ENCODE measurements around the gene TAGLN2. TPM values are rescaled to one million over a fixed set of nuclear protein-coding genes. Genes with fewer than 3 reads are reported as not detected.

Gene TAGLN2
- total and polyA plus RNA-seq, 9 donors = 84.2 to 251 (median 201) TPM

DNA sequence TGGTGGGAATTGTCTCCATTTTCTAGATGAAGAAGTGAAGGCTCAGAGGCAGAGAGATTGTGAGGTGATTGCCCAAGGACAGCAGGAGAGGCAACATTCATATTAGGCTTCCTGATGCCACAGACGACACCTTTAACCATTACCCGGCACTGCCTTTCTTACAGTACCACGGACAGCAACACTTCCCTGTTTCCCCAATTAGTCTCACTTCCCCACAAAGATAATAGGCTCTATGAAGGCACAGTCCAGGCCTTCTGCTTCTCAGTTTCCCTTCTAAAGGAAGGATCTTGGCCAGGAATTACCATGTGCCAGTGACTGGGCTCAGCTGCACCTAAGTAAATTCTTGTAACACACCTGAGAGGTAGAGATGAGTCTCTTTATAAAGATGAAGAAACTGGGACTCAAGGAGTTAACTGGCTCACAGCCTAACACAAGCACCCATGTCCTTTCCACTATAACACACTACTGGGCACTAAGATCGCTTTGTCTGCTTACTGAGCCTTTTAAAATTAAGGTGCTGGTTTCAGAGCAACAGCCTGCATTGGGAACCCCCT, 10.5 kb upstream of the TAGLN2 start:
- H3K27ac ChIP-seq (ENCODE audit: low read length) = no peak overlapping the region
- H3K36me3 ChIP-seq (ENCODE audit: control insufficient read depth, insufficient read depth, low read length) = no peaks in the 10 kb centered on the region
- peaks cover 5% of the 10 kb centered on the region for H3K27me3 ChIP-seq (ENCODE audit: control insufficient read depth, insufficient read depth, low read length)
- H3K4me3 ChIP-seq (ENCODE audit: low read length) = no peak overlapping the region
- H3K9me3 ChIP-seq (replicated peaks; ENCODE audit: control insufficient read depth, low read depth, low read length) = no peaks in the 10 kb centered on the region
- H3K4me1 ChIP-seq (ENCODE audit: control insufficient read depth, insufficient read depth, low read length) = peaks cover 6% of the 10 kb centered on the region
- WGBS (ENCODE audit: insufficient coverage) = 80% methylated on average over 1 of the region's 4 CpGs
- DNase-seq = no peak

DNA sequence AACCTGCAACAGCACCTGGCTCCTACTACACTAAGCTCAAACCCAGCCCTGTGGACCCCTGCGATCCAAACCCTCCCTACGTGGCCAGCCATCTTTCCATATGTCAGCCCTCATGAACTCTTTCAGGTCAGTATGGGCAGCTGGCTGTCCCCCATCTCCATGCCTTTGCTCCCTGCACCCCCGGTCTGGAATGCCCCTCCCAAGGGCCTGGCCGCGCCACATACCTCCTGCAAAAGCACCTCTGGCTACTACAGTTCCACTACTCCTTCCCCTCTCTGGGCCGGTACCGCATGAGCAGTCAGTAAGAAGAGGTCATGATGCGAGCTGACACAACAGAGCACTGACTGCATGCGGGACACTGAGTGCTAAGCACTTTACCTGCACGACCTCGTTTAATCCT, 10.0 kb upstream of the TAGLN2 start:
- H3K27ac ChIP-seq (ENCODE audit: low read length) = no peak overlapping the region
- DNase-seq = no peak
- peaks cover 5% of the 10 kb centered on the region for H3K27me3 ChIP-seq (ENCODE audit: control insufficient read depth, insufficient read depth, low read length)
- H3K9me3 ChIP-seq (replicated peaks; ENCODE audit: control insufficient read depth, low read depth, low read length) = no peaks in the 10 kb centered on the region
- WGBS (ENCODE audit: insufficient coverage) = 86% methylated on average over 9 of the region's 11 CpGs
- H3K4me3 ChIP-seq (ENCODE audit: low read length) = no peak overlapping the region
- no peaks in the 10 kb centered on the region for H3K36me3 ChIP-seq (ENCODE audit: control insufficient read depth, insufficient read depth, low read length)
- peaks cover 6% of the 10 kb centered on the region for H3K4me1 ChIP-seq (ENCODE audit: control insufficient read depth, insufficient read depth, low read length)

DNA sequence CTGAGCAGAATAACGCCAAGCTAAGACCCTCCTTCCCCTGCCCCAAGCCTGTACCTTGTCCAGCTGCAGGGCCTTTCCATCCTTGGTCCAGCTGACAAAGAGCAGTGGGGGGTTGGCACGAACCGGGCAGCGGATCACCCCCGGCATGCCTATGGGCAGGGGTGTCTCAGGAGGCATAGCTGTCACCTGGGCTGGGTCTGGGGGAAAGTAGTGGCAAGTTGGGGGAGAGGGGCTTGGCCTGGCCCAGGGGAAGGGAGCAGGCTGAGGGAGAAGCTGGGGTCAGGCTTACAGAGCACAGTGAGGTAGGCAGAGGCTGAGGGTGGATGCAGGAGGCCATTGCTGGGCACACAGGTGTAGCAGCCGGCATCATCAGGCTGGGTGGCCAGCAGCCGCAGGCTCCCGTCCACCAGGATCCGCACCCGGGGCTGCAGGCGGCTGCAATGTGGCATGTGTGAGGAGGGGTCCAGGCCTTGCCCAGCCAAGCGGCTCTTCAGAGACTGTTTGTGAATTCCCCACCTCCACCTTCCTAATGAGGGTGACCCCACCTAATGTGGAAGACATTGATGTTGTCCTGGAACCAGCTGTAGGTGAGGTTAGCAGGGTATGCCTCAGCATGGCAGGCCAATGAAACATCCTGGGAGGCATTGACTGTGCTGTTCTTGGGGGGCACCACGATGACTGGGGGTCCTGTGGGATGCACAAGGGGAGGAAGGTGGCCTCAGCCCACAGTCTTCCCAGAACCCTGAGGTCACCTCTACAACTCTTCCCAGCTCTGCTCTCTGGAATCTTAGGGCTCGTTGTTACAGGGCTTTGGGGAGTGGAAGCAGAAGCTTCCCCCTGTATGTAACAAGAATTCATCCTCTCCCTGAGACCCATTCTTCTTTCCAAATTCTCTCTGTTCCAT, 9.1 kb upstream of the TAGLN2 start:
- no peak overlapping the region for H3K4me3 ChIP-seq (ENCODE audit: low read length)
- no peak overlapping the region for H3K27ac ChIP-seq (ENCODE audit: low read length)
- no peaks in the 10 kb centered on the region for H3K9me3 ChIP-seq (replicated peaks; ENCODE audit: control insufficient read depth, low read depth, low read length)
- no peaks in the 10 kb centered on the region for H3K36me3 ChIP-seq (ENCODE audit: control insufficient read depth, insufficient read depth, low read length)
- peaks cover 5% of the 10 kb centered on the region for H3K27me3 ChIP-seq (ENCODE audit: control insufficient read depth, insufficient read depth, low read length)
- 78% methylated on average over 6 of the region's 14 CpGs for WGBS (ENCODE audit: insufficient coverage)
- no peak for DNase-seq
- peaks cover 6% of the 10 kb centered on the region for H3K4me1 ChIP-seq (ENCODE audit: control insufficient read depth, insufficient read depth, low read length)

DNA sequence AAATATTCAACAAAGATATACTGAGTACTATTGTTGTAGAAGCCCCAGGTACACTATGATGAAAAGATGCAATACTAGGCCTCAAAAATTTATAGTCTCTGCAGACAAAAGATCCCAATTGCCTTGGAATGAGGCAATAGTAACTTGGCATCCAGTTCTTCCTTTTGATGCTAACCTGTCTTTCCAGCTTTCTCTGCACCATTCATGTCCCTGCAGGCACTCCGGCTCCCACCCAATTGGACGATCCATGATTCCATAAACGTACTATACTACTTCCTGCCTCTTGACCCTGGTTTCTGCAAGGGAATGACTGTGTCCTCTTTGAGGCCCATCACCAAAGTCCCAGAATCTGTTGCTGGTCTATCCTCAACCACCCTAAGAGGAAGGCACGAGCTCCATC, 8.0 kb upstream of the TAGLN2 start:
- DNase-seq = no peak
- 64% methylated on average over 4 of the region's 4 CpGs for WGBS (ENCODE audit: insufficient coverage)
- Histone ChIP-seq H3K4me3 (ENCODE audit: low read length) (no peak overlapping the region), H3K36me3 (ENCODE audit: control insufficient read depth, insufficient read depth, low read length) (no peaks in the 10 kb centered on the region), H3K27ac (ENCODE audit: low read length) (no peak overlapping the region), H3K9me3 (replicated peaks; ENCODE audit: control insufficient read depth, low read depth, low read length) (no peaks in the 10 kb centered on the region), H3K4me1 (ENCODE audit: control insufficient read depth, insufficient read depth, low read length) (peaks cover 6% of the 10 kb centered on the region), H3K27me3 (ENCODE audit: control insufficient read depth, insufficient read depth, low read length) (peaks cover 5% of the 10 kb centered on the region)

DNA sequence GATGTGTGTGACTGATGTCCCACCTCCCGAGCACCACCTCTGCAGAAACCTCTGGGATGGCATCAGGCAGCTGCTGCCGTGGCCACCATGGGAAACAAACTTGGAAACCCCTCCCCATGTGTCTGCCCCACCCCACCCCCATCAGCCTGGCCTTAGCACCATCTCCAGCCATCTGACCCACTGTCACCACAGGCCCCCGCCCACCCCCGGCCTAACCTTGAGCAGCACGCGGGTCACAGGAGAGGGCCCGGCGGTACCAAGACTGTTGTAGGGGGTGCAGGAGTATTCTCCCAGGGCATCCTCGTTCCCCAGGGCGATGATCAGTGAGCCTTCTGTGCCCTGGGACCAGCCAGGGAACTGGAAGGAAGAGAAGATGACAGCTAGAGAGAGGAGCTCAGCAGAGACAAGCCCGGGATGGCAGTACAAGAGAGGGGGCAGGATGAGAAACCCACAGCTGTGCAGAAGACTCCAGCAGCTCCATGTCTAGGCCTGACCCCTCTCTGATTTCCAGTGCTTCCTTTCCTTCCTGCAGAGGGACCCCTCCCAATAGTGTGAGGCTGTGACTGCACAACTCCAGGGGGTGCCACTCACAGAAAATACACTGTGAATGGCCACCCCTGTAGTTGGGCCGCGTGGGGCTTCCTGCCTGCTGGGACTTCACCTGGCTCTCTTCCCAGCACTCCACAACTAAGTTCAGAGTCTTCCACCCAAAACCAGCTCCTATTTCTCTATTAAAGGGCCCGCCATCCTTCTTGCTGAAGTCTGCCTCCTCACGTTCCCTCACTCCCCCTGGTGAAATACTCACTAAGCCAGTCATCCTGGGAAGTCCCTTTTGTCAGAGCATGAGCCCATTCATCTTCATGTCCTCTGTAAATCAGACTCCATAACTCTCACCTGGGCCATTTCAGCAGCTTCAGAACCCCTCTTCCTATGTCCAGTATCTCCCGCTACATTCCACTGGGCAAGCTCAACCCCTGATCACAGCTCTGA, 7.3 kb upstream of the TAGLN2 start:
- peaks cover 2% of the 10 kb centered on the region for H3K27me3 ChIP-seq (ENCODE audit: control insufficient read depth, insufficient read depth, low read length)
- H3K9me3 ChIP-seq (replicated peaks; ENCODE audit: control insufficient read depth, low read depth, low read length) = no peaks in the 10 kb centered on the region
- no peak overlapping the region for H3K4me3 ChIP-seq (ENCODE audit: low read length)
- 51% methylated on average over 6 of the region's 16 CpGs for WGBS (ENCODE audit: insufficient coverage)
- H3K36me3 ChIP-seq (ENCODE audit: control insufficient read depth, insufficient read depth, low read length) = no peaks in the 10 kb centered on the region
- no peak overlapping the region for H3K27ac ChIP-seq (ENCODE audit: low read length)
- no peak for DNase-seq
- peaks cover 5% of the 10 kb centered on the region for H3K4me1 ChIP-seq (ENCODE audit: control insufficient read depth, insufficient read depth, low read length)

DNA sequence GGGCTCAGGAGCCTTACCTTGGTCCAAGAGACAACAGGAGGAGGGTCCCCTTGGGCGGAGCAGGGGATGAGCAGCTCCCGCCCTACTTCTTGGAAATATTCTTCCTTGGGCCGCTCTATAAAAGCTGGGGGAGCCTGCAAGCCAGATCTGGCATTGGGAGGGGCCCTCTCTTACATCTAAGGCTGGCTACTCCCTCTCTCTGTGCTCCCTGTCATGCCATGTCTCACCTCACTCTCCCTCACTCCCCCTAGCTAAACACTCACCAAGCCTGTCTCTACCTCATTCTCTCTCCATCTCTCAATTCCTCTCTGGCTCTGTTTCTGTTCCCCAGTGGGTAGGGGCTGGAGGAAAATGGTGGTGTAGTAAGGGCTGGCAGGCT, 6.5 kb upstream of the TAGLN2 start:
- Histone ChIP-seq H3K36me3 (ENCODE audit: control insufficient read depth, insufficient read depth, low read length) (no peaks in the 10 kb centered on the region), H3K4me1 (ENCODE audit: control insufficient read depth, insufficient read depth, low read length) (peaks cover 3% of the 10 kb centered on the region), H3K4me3 (ENCODE audit: low read length) (no peak overlapping the region), H3K27ac (ENCODE audit: low read length) (no peak overlapping the region), H3K27me3 (ENCODE audit: control insufficient read depth, insufficient read depth, low read length) (peaks cover 2% of the 10 kb centered on the region), H3K9me3 (replicated peaks; ENCODE audit: control insufficient read depth, low read depth, low read length) (no peaks in the 10 kb centered on the region)
- WGBS (ENCODE audit: insufficient coverage) = 89% methylated on average over 3 of the region's 3 CpGs
- DNase-seq = no peak

DNA sequence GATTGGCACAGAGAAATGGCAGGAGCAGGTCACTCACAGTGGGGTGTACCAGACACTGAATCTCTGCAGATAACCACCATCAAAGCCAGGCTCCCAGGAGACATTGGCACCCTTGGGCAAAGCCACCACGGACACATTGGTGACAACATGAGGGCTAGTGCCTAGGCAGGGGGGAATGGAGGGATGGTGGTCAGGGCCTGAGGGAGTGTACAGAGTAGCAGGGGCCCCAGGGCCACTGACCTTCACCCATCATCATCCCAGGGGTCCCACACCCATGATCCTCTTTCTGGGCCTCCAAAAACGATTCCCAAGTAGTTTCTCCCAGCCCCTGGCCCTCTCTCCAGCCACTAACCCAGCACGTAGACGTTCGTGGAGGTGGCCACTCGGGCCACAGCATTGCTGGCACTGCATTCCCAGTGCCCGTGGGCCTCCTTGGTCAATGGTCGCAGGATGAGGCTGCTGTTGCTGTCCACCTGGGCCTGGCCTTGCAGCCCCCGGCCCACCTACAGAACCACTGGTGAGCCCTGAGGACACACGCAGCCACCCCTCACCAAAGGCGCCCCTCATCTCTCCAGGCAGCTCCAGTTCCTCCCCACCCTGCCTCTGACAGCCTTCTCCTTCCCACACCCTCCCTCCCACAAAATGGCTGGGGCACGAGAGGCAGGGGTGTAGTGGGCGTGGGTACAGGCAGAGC, 5.9 kb upstream of the TAGLN2 start:
- 84% methylated on average over 11 of the region's 13 CpGs for WGBS (ENCODE audit: insufficient coverage)
- Histone ChIP-seq H3K4me3 (ENCODE audit: low read length) (no peak overlapping the region), H3K4me1 (ENCODE audit: control insufficient read depth, insufficient read depth, low read length) (peaks cover 3% of the 10 kb centered on the region), H3K36me3 (ENCODE audit: control insufficient read depth, insufficient read depth, low read length) (no peaks in the 10 kb centered on the region), H3K27me3 (ENCODE audit: control insufficient read depth, insufficient read depth, low read length) (peaks cover 2% of the 10 kb centered on the region), H3K9me3 (replicated peaks; ENCODE audit: control insufficient read depth, low read depth, low read length) (no peaks in the 10 kb centered on the region), H3K27ac (ENCODE audit: low read length) (no peak overlapping the region)
- DNase-seq = no peak

DNA sequence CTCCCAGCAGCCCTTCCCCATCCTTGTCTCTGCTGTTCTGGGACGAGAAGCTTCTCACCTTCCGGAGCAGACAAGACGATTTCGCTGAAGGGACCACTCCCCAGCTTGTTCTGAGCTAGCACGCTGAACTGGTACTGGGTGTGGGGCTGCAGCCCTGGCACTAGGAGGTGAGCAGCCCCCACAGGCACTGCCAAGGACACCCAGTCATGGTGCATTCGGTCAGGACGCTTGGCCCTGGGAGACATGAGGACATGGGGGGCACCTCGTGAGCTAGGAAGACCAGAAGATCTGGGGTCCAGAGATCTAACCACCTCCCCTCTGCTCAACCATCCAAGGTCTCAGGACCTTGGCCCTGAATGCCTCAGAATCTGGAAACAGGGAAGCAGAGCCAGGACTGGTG, 5.3 kb upstream of the TAGLN2 start:
- no peak overlapping the region for H3K27ac ChIP-seq (ENCODE audit: low read length)
- 86% methylated on average over 7 of the region's 8 CpGs for WGBS (ENCODE audit: insufficient coverage)

DNA sequence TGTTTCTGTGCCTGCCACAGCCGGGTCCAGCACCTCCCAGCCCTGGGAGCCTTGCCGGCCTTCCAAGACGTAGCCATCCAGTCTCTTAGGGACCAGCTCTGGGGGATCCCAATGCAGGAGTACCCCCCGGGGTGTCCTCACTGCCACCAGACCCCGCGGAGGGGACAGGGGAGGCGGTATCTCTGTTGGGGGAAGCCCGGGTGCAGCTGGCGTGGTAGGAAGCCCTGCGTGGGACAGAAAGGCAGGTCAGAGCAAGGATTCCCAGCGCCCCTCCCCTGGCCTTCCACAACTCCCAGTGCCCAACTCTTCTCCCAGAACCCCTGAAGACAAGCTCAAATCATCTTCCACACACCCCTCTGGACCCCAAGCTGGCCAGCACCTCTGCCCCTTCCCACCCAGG, 4.9 kb upstream of the TAGLN2 start:
- Histone ChIP-seq H3K9me3 (replicated peaks; ENCODE audit: control insufficient read depth, low read depth, low read length) (no peaks in the 10 kb centered on the region), H3K27me3 (ENCODE audit: control insufficient read depth, insufficient read depth, low read length) (peaks cover 2% of the 10 kb centered on the region), H3K36me3 (ENCODE audit: control insufficient read depth, insufficient read depth, low read length) (no peaks in the 10 kb centered on the region), H3K27ac (ENCODE audit: low read length) (no peak overlapping the region), H3K4me3 (ENCODE audit: low read length) (no peak overlapping the region), H3K4me1 (ENCODE audit: control insufficient read depth, insufficient read depth, low read length) (peaks cover 10% of the 10 kb centered on the region)
- no peak for DNase-seq
- 79% methylated on average over 9 of the region's 11 CpGs for WGBS (ENCODE audit: insufficient coverage)

More for the DNA sequence above, 5.3 kb upstream of the TAGLN2 start:
- H3K27me3 ChIP-seq (ENCODE audit: control insufficient read depth, insufficient read depth, low read length) = peaks cover 2% of the 10 kb centered on the region
- peaks cover 9% of the 10 kb centered on the region for H3K4me1 ChIP-seq (ENCODE audit: control insufficient read depth, insufficient read depth, low read length)
- H3K4me3 ChIP-seq (ENCODE audit: low read length) = no peak overlapping the region
- no peaks in the 10 kb centered on the region for H3K9me3 ChIP-seq (replicated peaks; ENCODE audit: control insufficient read depth, low read depth, low read length)
- no peaks in the 10 kb centered on the region for H3K36me3 ChIP-seq (ENCODE audit: control insufficient read depth, insufficient read depth, low read length)
- DNase-seq = no peak
